NCI-H82 treated with DMSO at 0.1 percent for 48 hours (cell line): ENCODE data around the gene PARK7.
A peak's percentile ranks its signal among the peaks of the same experiment; 100 is the strongest.
"Not testable (repeated sequence)": the region's sequence is repeated elsewhere in the genome, so short reads cannot be mapped to it uniquely, and the experiment has no call there.

Experiments used
- DNase-seq: peaks from one replicate; lab custom pipeline; 2025; ENCODE audit not compliant: unreplicated experiment; lab: John Stamatoyannopoulos, UW

Gene PARK7

DNA sequence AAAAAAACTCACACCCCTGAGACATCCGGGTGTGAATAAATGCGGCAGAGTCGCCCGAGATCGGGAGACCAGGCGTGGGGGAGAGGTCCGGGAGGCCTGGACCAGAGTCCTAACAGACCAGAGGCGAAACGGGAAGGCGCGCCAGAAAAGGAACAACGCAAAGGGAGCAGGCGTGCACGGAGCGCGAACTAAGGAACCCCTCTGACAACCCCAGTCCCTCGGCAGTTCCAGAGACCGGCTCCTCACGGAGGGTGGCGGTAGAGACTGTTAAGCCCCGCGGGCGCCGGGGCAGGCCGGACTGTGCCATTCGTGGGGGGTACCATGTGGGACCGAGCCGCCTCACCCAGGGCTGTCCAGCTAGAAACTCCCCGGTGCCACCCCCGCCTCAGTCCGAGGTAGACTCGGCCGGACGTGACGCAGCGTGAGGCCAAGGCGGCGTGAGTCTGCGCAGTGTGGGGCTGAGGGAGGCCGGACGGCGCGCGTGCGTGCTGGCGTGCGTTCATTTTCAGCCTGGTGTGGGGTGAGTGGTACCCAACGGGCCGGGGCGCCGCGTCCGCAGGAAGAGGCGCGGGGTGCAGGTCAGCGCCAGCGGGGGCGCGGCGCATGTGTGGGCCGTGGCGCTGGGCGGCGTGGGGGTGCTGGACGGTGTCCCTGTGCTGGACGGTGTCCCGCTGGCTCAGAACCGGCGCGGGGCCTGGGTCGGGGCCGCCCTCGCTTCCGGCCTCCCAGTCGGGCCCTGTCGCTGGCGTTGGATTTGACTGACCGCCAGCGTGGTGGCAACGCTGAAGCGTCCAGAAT, at the start of gene PARK7:
PARK7 (plus strand) TSS at position 496 of the 798 bp plus-strand sequence. CDS start 1,075 bp downstream, outside the sequence.
- peak; percentile 93 for DNase-seq

DNA sequence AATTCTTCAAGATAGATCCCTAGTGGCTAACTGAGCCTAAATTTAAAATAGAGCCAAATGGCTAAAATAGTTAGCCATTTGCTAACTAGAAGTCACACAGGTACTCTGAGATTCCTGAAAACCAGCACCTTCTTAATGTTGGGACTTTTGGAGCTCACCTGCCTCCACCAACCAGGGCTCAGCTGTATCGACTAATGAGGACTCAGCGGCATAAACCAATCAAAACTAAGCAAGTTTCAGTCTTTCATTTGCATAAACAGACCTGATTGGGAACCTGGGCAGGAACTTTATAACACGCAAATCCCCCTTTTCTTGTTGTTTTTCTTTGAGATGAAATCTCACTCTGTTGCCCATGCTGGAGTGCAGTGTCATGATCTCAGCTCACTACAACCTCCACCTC, 49.4 kb upstream of the PARK7 start:
- no peak for DNase-seq

DNA sequence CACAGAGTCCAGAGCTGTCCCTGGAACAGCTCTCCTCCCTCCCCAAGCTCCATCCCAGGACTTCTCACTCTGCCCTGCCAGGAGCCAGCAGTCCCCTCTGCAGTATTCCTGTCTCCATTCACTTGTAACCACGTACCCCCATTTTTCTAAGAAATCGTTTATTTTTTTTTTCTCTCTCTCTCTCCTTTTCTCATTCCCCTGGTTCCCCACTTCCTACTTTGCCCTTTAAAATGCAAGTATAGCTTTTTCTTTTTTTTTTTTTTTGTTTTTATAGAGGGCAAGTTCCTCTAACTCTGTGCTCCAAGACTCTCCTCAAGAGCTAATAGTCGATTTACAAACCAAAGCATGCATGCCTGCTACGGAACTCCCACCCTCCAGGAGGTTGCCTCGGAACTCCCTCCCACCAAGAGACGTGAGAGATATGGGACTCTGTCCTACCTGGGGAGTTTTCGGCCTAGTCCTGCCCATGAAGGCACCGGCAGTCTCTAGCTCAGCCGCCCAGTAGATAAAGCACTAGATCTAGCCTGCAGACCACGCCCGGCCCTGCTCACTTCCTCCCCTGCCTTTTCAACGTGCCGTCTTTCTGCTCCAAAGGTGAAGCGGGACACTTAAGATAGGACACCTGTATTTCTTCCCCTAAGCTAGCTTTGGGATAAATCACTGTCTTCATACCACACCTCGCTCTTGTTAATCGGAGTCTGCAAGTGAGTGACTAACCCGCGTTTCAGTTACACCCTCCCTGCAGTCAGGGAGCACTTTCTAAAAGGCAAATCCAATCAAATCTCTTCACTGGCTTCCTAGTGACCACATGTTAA, 48.6 kb upstream of the PARK7 start:
- no peak for DNase-seq

- no peak for DNase-seq
Observed at GRCh38 chr1:7915826-7916500, 45.5 kb upstream of the PARK7 start.

DNA sequence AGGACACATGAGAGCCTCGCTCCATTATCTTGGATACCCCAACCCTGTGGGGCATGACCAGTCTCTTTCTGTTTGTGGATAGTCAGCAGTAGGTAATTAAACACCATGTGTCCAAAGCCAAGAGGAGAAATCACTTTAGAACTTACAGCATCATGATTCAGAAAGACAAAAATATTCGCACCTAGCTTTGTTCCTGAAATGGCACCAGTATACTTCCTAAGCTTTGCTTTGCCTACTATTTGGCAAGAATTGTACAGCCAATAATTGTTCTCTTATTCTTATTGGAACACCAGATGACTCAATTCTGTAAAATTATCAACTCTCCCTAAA, 45.0 kb upstream of the PARK7 start:
- DNase-seq: no peak

DNA sequence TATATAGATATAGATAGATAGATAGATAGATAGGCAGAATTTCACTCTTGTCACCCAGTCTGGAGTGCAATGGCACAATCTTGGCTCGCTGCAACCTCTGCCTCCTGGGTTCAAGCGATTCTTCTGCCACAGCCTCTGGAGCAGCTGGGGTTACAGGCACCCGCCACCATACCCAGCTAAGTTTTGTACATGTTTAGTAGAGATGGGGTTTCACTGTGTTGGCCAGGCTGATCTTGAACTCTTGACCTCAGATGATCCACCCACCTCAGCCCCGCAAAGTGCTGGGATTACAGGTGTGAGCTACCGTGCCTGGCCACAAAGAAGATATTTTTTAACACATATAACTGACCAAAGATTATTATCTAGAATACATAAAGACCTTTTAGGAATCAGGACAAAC, 43.5 kb upstream of the PARK7 start:
- DNase-seq: not testable (repeated sequence)

DNA sequence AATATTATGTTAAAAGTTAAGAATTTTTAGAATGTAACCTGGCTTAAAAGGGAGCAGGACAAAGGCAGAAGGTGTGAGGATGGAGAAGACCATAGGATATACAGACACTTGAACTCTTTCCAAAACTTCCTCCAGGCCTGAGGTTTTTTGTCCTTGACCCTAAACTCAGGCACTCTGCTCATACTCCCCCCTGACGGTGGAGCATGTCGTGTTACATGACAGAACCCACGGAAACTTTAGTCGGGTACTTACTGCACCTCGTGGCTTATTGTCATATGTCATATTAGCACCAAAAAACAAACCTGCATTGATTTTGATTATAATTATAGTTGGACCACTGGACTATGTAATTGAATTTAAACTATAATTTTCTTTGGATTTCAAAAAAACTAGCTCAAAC, 41.6 kb upstream of the PARK7 start:
- no peak for DNase-seq

GRCh38 chr1:7921796-7922195, 39.7 kb upstream of the PARK7 start:
- no peak for DNase-seq

GRCh38 chr1:7922301-7922700, 39.2 kb upstream of the PARK7 start:
- no peak for DNase-seq

GRCh38 chr1:7927061-7927460, 34.5 kb upstream of the PARK7 start:
- not testable (repeated sequence) for DNase-seq

- DNase-seq: no peak
Observed at GRCh38 chr1:7928247-7928646, 33.3 kb upstream of the PARK7 start.

DNA sequence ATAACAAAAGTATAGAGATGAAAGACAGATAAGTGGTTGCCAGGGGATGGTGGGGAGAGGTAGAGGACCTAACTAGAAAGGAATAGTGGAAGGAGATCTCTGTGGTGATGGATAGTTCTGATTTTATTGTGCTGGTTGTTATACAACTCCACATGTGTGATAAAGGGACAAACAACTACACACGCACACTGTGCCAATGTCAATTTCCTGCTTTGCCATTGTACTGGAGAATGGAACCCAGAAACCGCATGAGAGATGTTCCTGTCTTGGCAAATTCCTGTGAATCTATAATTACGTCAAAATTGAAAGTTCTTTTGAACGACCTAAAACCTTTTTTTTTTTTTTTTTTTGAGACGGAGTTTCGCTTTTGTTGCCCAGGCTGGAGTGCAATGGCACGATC, 31.9 kb upstream of the PARK7 start:
- DNase-seq: no peak

- no peak for DNase-seq
Observed at GRCh38 chr1:7930645-7931445, 30.7 kb upstream of the PARK7 start.

- DNase-seq: no peak
Observed at GRCh38 chr1:7931446-7931812, 30.1 kb upstream of the PARK7 start.

DNA sequence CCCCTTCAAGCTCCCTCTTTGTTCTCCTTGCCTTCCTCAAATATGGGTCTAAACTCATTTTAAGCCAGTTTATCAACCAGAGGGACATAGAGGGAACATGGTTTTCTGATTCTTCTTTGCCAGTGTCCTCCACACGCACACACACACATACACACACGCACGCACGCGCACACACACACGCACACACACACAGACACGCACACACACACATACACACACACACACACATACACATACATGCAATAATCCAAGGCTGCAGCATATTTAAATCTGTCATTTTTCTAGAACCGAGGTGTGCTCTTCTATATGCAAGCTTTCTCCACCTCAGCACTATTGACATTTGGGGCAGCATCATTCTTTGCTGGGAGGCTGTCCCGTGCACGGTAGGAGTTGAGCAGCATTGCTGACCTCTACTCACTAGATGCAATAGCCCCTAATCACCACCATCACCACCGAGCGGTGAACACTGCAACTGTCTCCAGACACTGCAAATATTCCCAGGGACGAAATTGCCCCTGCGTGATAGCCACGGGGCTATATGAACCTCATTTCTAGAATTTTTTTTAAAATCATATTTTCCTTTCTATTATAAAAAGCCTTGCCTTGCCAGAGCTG, 28.9 kb upstream of the PARK7 start:
- DNase-seq: no peak

GRCh38 chr1:7938070-7938469, 23.4 kb upstream of the PARK7 start:
- no peak for DNase-seq

- no peak for DNase-seq
Observed at GRCh38 chr1:7940034-7940433, 21.5 kb upstream of the PARK7 start.

- DNase-seq: no peak
Observed at GRCh38 chr1:7940745-7941436, 20.6 kb upstream of the PARK7 start, which contains the start of gene TNFRSF9. Gene TNFRSF9 (minus strand): TSS chr1:7940839. CDS start chr1:7939994, 845 bp downstream.

GRCh38 chr1:7941437-7941793, 20.1 kb upstream of the PARK7 start:
- DNase-seq: no peak
